NCI-H510A treated with DMSO at 0.1 percent for 48 hours (cell line): ENCODE data around the gene TAS2R39.

Experiments
- DNase-seq: peaks from one replicate; lab custom pipeline; 2025; lab: John Stamatoyannopoulos, UW

The TAS2R39 gene

GRCh38 chr7:143216686-143217085, 33.5 kb downstream of the TAS2R39 start:
- no peak for DNase-seq

- no peak for DNase-seq
Measured at GRCh38 chr7:143217806-143218205, 34.6 kb downstream of the TAS2R39 start.

- no peak for DNase-seq
Measured at GRCh38 chr7:143221286-143221685, 38.1 kb downstream of the TAS2R39 start.

- DNase-seq: no peak
Measured at GRCh38 chr7:143221737-143222136, 38.5 kb downstream of the TAS2R39 start, which contains the start of gene TAS2R40. TSS of gene TAS2R40 (plus strand) at chr7:143222037. CDS start at chr7:143222079, 42 bp downstream.

- DNase-seq: no peak
Measured at GRCh38 chr7:143222782-143223181, 39.6 kb downstream of the TAS2R39 start.

- DNase-seq: no peak
Measured at GRCh38 chr7:143223784-143224183, 40.6 kb downstream of the TAS2R39 start.

- DNase-seq: no peak
Measured at GRCh38 chr7:143225047-143225446, 41.8 kb downstream of the TAS2R39 start.

- no peak for DNase-seq
Measured at GRCh38 chr7:143227806-143228205, 44.6 kb downstream of the TAS2R39 start.

- no peak for DNase-seq
Measured at GRCh38 chr7:143229054-143229790, 46.0 kb downstream of the TAS2R39 start.

- DNase-seq: no peak
Measured at GRCh38 chr7:143230602-143231457, 47.6 kb downstream of the TAS2R39 start.
